ENCODE data around the gene APOBEC3H. TPM values are rescaled to one million over a fixed set of nuclear protein-coding genes. Genes with fewer than 3 reads are reported as not detected.

APOBEC3H gene
- total RNA-seq, 2 experiments from 2014 or later, result 6.8 to 7.1 TPM

- DNase-seq, result no peak
- Mint-ChIP-seq H3K36me3 (ENCODE audit: low read depth) (peaks cover 2% of the 10 kb centered on the region), H3K27ac (no peak overlapping the region), H3K27me3 (no peaks in the 10 kb centered on the region), H3K4me3 (no peak overlapping the region), H3K9me3 (no peaks in the 10 kb centered on the region), H3K4me1 (ENCODE audit: low read depth) (peaks cover 4% of the 10 kb centered on the region)
- no peak for TF ChIP-seq CTCF (IDR thresholded peaks at IDR 0.05)
- POLR2A ChIA-PET, result interaction anchor here (1.1 kb wide), 1 partner anchor 10 kb away, joined by 3 read pairs; no protein-coding TSS in a partner anchor
- intact Hi-C loops (cut with micrococcal nuclease), result no loop called here
- CTCF ChIA-PET, result interaction anchor here (0.8 to 2.7 kb wide), 5 partner anchors 9 to 178 kb away, joined by 3 to 16 read pairs (median 5); no protein-coding TSS in a partner anchor
- ATAC-seq, result no peak
Observed at GRCh38 chr22:39133871-39134270, 36.8 kb downstream of the APOBEC3H start.

GRCh38 chr22:39134366-39135091 is 37.5 kb downstream of the APOBEC3H start:
- intact Hi-C loops (cut with micrococcal nuclease), result no loop called here
- ChIA-PET CTCF (interaction anchor here (0.7 to 2.7 kb wide), 14 partner anchors 9 to 263 kb away, joined by 3 to 16 read pairs (median 4); no protein-coding TSS in a partner anchor), POLR2A (interaction anchor here (1.1 kb wide), 1 partner anchor 10 kb away, joined by 3 read pairs; no protein-coding TSS in a partner anchor)
- Mint-ChIP-seq H3K36me3 (ENCODE audit: low read depth) (peaks cover 2% of the 10 kb centered on the region), H3K9me3 (no peaks in the 10 kb centered on the region), H3K27ac (no peak overlapping the region), H3K4me3 (no peak overlapping the region), H3K27me3 (no peaks in the 10 kb centered on the region), H3K4me1 (ENCODE audit: low read depth) (peaks cover 4% of the 10 kb centered on the region)
- ATAC-seq (no peak), DNase-seq (no peak)
- no peak for TF ChIP-seq CTCF (IDR thresholded peaks at IDR 0.05)

- CTCF ChIA-PET, result interaction anchor here (0.7 to 2.7 kb wide), 15 partner anchors 10 to 264 kb away, joined by 3 to 16 read pairs (median 4); no protein-coding TSS in a partner anchor
- intact Hi-C loops (cut with micrococcal nuclease), result no loop called here
- TF ChIP-seq CTCF (IDR thresholded peaks at IDR 0.05), result peak; percentile 55
- H3K9me3 Mint-ChIP-seq, result no peaks in the 10 kb centered on the region
- H3K4me3 Mint-ChIP-seq, result no peak overlapping the region
- peaks cover 4% of the 10 kb centered on the region for H3K4me1 Mint-ChIP-seq (ENCODE audit: low read depth)
- H3K36me3 Mint-ChIP-seq (ENCODE audit: low read depth), result peaks cover 2% of the 10 kb centered on the region
- H3K27ac Mint-ChIP-seq, result no peak overlapping the region
- no peaks in the 10 kb centered on the region for H3K27me3 Mint-ChIP-seq
- POLR2A ChIA-PET, result interaction anchor here (1.1 kb wide), 1 partner anchor 11 kb away, joined by 3 read pairs; no protein-coding TSS in a partner anchor
- ATAC-seq, result peak; percentile 90
- peak; percentile 62 for DNase-seq
Observed at GRCh38 chr22:39135092-39135896, 38.2 kb downstream of the APOBEC3H start.

- peaks cover 4% of the 10 kb centered on the region for H3K4me1 Mint-ChIP-seq (ENCODE audit: low read depth)
- no peaks in the 10 kb centered on the region for H3K36me3 Mint-ChIP-seq (ENCODE audit: low read depth)
- ATAC-seq (no peak), DNase-seq (no peak)
- intact Hi-C loops (cut with micrococcal nuclease), result no loop called here
- ChIA-PET POLR2A (no interaction called here), CTCF (interaction anchor here (1.5 to 2.7 kb wide), 3 partner anchors 22 to 175 kb away, joined by 4 to 16 read pairs (median 7); no protein-coding TSS in a partner anchor)
- H3K27ac Mint-ChIP-seq, result no peak overlapping the region
- no peak for TF ChIP-seq CTCF (IDR thresholded peaks at IDR 0.05)
- H3K9me3 Mint-ChIP-seq, result no peaks in the 10 kb centered on the region
- no peaks in the 10 kb centered on the region for H3K27me3 Mint-ChIP-seq
- no peak overlapping the region for H3K4me3 Mint-ChIP-seq
Observed at GRCh38 chr22:39136317-39136716, 39.3 kb downstream of the APOBEC3H start.
